GM19467 (cell line): ENCODE measurements around the gene FERMT1.
A peak's percentile ranks its signal among the peaks of the same experiment; 100 is the strongest.

Source experiments
- ATAC-seq: cut with Tn5 transposase; IDR thresholded peaks from one replicate; pipeline ENCODE4 v1.9.1; 2021; ENCODE audit warnings: mild to moderate bottlenecking, moderate library complexity; ENCODE audit not compliant: unreplicated experiment

FERMT1 gene

GRCh38 chr20:6122873-6123648, at the start of gene FERMT1:
Gene FERMT1 (minus strand): TSS chr20:6123030. CDS start chr20:6119554, 3,476 bp downstream.
- ATAC-seq, result peak; percentile 60

GRCh38 chr20:6169251-6169650, 46.4 kb upstream of the FERMT1 start:
- ATAC-seq, result no peak

DNA sequence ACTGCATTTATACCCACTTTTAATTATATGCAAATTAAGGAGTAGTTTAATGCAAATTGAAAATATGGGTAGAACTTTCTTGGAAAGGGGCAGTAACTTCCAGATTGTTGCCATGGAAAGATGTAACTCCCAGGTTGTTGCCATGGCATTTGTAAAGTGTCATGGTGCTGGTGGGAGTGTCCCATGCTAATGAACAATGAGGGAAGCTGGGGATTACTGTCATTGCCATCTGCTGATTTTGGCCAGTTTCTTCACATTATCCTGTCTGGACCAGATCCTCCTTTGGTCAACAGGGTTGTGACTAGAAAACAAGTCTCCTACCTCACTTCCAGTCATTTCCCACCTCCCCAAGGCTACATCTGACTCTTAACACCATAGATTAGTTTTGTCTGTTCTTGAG, 45.4 kb upstream of the FERMT1 start:
- no peak for ATAC-seq

DNA sequence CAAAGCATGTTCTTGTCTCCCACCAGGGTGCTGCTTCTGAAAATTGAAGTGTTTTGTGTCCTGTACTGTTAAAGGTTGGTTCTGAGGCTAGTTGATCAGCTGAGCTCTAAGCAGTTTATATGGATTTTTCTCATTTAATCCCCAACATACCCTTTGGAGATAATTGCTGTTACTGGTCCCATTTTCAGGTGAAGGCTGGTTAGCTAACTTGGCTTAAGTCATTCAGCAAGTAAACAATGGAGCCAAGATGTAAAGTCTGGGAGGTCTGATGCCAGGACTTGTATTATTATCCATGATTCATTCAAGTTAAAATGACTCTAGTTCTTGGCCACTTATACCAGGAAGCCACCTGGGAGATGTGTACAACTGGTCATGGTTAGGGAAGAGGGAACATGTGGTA, 42.5 kb upstream of the FERMT1 start:
- ATAC-seq, result no peak

GRCh38 chr20:6164421-6165341, 41.9 kb upstream of the FERMT1 start:
- no peak for ATAC-seq

DNA sequence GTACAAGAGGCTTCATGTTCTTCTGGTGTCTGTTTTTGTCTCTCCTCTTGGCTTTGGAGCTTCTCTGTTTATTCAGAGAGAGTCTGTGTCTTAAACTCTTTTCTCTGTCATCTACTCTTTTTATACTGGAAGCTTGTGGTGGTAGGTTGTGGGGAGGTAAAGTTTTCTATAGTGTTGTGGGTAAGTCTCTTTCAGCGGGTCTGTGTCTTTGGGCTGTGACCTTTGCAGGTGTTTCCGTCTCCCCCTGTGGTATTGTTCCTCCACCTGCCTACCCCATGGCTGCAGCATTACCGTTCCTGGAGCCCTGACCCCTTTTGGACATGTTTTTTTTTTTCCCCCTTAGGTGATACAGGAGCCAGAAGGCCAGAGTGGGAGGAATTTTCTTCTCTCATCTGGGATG, 37.9 kb upstream of the FERMT1 start:
- ATAC-seq, result no peak

GRCh38 chr20:6157345-6157744, 34.5 kb upstream of the FERMT1 start:
- ATAC-seq, result no peak

GRCh38 chr20:6152777-6153176, 29.9 kb upstream of the FERMT1 start:
- no peak for ATAC-seq

DNA sequence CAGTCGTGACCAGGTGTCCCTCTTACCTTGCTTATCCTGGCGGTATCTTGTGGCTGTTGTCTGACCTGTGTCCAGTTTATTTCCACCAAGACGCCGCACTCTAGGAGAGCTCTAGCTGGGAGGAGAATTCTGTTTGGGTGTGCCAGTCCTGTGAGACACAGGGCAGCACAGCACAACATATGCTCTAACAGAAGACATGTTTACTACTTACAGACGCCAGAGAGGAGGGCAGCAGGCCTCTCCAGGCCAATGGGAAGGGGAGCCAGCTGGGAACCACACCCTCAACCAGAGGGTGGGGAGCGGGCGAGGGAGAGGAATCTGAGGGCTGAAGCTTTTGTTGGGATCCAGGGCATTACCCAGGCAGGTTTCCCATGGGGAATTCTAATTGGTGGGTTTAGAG, 25.2 kb upstream of the FERMT1 start:
- no peak for ATAC-seq

DNA sequence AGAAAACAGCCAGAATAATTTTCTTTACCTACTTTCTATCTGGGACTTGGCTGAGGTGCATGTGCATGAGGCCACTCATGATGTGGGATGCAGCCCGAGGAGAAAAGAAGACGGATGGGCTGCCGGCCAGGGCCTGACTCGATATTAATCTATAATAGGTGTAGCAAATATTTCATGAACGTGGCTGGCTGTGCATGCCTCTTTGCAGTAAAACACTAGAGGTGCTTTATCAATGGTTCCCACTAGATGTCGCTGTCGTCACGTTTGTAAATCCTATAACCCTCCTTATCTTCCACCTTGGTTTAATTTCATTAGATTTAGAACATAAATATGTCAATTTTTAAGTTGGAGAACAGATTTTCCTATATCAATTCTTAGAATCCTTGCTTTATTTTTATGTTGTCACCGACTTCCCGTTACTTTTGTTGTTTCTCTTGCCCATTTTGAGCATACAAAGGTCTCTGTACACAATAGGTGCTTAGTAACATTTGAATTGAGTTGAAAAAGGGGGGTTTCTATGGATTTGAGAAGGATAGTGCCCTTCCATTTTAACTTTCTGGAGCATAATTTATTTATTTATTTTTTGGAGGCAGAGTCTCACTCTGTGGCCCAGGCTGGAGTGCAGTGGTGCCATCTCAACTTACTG, 19.6 kb upstream of the FERMT1 start:
- ATAC-seq, result peak; percentile 81

- no peak for ATAC-seq
Measured at GRCh38 chr20:6140947-6141346, 18.1 kb upstream of the FERMT1 start.

DNA sequence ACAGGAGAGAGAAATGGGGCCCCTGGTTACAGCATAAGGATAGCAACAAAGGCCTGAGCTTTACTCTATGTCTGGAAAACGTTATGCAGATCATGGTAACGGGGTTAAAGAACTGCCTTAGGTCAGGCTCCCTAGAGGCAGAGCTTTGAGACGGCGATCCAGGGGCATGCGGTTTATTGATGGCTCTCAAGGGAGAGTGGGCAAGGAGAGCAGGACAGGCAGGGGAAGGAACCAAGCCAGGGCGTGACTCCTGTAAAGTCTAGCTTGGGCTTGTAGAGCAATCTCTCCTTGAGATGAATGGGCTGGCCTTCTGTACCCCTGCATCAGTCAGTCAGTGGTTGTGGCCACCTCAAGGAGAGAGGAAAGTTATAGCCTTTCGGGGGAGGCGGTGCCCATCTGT, 12.5 kb upstream of the FERMT1 start:
- ATAC-seq, result no peak

GRCh38 chr20:6134592-6134991, 11.8 kb upstream of the FERMT1 start:
- no peak for ATAC-seq

DNA sequence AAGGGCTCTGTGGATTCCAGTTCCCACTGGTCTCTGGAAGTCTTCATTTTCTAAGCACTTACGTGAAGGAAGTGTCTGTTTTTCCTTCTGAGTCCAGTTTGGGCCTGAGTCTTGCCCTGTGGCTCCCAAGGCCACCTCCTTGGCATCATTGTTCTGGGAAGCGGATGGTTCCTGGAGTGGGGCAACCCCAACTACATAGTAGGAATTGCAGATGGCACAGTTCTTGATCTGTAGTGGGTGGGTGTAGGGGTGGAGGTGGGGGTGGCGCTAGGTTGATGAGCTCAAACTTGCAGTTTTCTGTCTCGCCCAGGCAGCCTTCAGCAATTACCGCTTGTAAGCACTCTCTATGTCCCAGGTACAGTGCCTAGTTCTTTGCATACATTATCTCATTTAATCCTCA, 7.2 kb upstream of the FERMT1 start:
- no peak for ATAC-seq

GRCh38 chr20:6127825-6128224, 5.0 kb upstream of the FERMT1 start:
- ATAC-seq, result no peak

DNA sequence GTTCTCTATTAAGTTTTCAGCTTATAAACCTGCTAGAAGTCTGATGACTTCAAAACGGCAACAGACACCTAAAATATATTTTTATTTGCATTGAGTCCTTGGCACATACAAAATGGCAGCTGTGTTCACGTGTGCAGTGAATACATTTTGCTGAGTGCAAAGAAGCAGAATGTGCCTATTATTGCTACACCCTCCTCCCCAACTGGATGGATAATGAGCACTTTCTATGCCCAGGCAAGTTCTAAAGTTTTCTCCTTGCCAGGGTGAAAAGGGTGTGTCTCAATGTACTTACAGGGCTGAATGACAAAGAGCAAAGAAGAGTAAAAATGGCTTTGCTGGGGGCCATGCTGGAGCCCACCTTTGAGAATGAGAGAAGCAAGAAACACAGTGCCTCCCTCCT, 4.0 kb upstream of the FERMT1 start:
- no peak for ATAC-seq

DNA sequence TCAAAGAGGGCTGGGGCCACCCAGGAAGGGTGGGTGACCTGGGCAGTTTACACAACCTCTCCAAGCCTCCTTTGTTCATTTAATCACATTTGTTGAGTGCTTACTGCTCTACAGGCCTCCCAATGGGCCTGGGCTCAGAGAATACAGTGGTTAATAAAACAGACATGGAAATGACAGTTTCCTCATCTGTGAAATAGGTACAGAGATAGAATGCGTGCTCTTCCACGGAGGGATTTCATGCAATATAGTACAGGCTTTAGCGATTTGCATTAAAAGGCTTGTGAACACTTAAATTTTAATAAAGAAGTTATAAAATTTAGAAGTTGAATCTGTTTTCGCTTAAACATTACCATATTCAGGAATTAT, 802 bp upstream of the FERMT1 start:
- ATAC-seq, result no peak

- no peak for ATAC-seq
Measured at GRCh38 chr20:6122111-6122872, 538 bp downstream of the FERMT1 start.

DNA sequence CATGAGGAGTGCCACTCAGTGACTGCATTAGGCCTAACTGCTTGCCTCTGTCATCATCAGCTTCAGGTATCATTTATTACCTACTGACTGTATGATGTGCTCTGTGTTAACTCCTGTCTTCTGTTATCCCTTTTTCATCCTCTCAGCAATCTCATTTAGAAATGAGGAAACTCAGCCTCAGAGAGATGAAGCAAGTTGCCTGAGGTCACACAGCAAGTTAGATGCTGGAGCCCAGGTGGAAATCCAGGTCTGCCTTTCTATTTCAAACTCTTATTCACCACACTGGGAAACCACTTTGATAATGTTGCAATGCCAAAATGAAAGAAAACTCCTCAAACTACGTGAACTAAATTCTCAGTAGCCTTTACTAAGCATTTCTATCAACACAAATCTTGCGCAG, 1.3 kb downstream of the FERMT1 start:
- ATAC-seq, result no peak

DNA sequence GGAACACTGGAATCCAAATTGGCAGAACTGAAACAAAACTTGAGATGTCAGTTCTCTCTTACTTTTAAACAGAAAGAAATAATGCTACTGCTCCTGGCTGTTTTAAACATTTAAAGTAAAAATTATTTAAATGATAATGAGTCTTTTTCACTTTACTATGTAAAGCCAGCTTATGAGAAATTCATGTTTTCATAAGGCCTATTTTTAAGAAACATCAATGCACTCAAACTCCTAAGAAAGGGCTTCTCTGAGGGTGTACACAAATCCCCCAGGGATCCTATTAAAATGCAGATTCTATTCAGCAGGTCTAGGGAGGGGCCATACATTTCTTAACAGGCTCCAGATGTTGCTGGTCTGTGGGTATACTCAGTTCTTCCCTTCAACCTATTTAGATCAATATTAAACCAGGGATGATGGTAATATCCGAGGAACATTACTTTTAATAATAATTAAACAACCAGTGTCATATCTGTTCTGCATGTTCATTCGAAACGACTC, 2.3 kb downstream of the FERMT1 start:
- no peak for ATAC-seq

DNA sequence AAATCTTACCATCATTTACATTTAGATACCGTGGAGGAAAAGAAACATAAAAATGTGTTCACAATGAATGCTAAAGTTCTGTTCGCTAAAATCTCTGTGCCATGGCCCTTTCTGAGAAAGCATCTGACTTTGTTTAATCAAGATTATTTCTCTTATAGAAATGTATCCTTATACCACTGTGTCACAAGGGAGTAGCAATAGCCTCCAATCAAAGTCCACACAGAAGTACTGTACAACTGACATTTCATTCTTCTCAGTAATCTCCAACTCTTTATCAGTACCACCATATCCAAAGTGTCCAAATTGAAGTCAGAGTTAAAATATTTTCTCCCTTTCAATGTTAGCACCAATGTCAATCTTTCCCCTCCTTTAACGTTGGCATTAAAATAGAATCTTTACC, 6.1 kb downstream of the FERMT1 start:
- ATAC-seq, result no peak
